ENCODE measurements around the gene RNH1. TPM values are rescaled to one million over a fixed set of nuclear protein-coding genes. Genes with fewer than 3 reads are reported as not detected.

The RNH1 gene
- total and polyA plus RNA-seq, 10 of the 15 experiments (the other 5 are each of a cell fraction or from before 2014, with no cell fraction given), result 2.3 to 162 (median 72.1) TPM

DNA sequence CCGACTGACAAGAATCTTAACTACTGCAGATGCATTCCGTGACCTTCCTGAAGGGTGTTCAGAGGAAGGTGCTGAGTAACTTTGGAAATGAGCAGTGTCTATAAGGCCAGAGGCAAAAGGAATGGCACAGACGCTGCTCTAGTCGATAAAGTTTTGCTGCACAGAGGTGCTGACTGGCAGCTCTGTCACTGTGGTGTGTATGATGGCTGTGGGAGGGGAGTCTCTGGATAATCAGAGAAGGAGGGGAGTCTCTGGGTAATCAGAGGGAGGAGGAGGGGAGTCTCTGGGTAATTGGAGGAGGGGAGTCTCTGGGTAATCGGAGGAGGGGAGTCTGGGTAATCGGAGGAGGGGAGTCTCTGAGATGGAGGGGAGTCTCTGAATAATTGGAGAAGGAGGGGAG is 38.5 kb downstream of the RNH1 start (continued):
- TF ChIP-seq, protein P1, sequence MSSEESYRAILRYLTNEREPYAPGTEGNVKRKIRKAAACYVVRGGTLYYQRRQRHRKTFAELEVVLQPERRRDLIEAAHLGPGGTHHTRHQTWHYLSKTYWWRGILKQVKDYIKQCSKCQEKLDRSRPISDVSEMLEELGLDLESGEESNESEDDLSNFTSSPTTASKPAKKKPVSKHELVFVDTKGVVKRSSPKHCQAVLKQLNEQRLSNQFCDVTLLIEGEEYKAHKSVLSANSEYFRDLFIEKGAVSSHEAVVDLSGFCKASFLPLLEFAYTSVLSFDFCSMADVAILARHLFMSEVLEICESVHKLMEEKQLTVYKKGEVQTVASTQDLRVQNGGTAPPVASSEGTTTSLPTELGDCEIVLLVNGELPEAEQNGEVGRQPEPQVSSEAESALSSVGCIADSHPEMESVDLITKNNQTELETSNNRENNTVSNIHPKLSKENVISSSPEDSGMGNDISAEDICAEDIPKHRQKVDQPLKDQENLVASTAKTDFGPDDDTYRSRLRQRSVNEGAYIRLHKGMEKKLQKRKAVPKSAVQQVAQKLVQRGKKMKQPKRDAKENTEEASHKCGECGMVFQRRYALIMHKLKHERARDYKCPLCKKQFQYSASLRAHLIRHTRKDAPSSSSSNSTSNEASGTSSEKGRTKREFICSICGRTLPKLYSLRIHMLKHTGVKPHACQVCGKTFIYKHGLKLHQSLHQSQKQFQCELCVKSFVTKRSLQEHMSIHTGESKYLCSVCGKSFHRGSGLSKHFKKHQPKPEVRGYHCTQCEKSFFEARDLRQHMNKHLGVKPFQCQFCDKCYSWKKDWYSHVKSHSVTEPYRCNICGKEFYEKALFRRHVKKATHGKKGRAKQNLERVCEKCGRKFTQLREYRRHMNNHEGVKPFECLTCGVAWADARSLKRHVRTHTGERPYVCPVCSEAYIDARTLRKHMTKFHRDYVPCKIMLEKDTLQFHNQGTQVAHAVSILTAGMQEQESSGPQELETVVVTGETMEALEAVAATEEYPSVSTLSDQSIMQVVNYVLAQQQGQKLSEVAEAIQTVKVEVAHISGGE (CRISPR knock-in tag; IDR thresholded peaks at IDR 0.05), result no peak
- no peak for TF ChIP-seq NR2C1 (IDR thresholded peaks at IDR 0.05)
- TF ChIP-seq RAD21 (IDR thresholded peaks at IDR 0.05; ENCODE audit: insufficient read depth, low read depth, low read length), result no peak
- no peak for TF ChIP-seq POLR2AphosphoS2 (IDR thresholded peaks at IDR 0.05; ENCODE audit: low read depth, low read length)

DNA sequence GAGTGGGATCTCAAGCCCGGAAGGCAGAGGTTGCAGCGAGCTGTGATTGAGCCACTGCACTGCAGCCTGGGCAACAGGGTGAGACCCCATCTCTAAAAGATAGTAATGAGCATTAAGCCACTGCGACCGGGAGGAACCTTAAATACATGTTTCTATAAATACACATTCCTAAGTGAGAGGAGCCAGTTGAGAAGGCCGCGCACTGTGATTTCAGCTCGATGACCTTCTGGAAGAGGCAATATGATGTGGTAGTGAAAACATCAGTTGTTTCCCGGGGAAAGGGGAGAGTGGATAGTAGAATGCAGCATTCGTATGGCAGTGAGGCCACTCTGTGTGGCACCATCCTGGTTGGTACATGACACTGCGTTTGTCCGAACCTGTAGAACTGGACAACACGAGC is 39.0 kb downstream of the RNH1 start:
- RAD21 ChIA-PET (ENCODE audit: unreplicated experiment), result no interaction called here
- no peak for ATAC-seq

More for the DNA sequence above, 39.0 kb downstream of the RNH1 start:
- Histone ChIP-seq H3K27me3 (replicated peaks in 1 of 2; ENCODE audit: control insufficient read depth in 2 of 2, insufficient read depth in 2 of 2, low read length in 1 of 2) (no peaks in the 10 kb centered on the region), H3K4me2 (ENCODE audit: control insufficient read depth, insufficient read depth) (no peak overlapping the region), H3K36me3 (ENCODE audit: control insufficient read depth in 2 of 2, insufficient read depth in 2 of 2, low read length in 1 of 2) (no peaks in the 10 kb centered on the region), H3K9ac (ENCODE audit: control insufficient read depth, insufficient read depth, low read length) (no peak overlapping the region), H3K4me3 (no peak overlapping the region), H3K79me2 (ENCODE audit: control insufficient read depth, insufficient read depth, low read length) (no peaks in the 10 kb centered on the region), H2AFZ (ENCODE audit: control insufficient read depth, low read depth, low read length) (no peak overlapping the region), H3K4me1 (ENCODE audit: control insufficient read depth, insufficient read depth, low read length) (no peaks in the 10 kb centered on the region), H3K9me3 (replicated peaks; ENCODE audit: control insufficient read depth, insufficient read depth, low read length) (no peaks in the 10 kb centered on the region), H4K20me1 (ENCODE audit: control insufficient read depth, insufficient read depth) (no peaks in the 10 kb centered on the region), H3K27ac (ENCODE audit: control insufficient read depth, insufficient read depth) (no peak overlapping the region)
- CTCF ChIA-PET, result no interaction called here
- intact Hi-C loops (cut with micrococcal nuclease; ENCODE audit: unreplicated experiment) (no loop called here), in situ Hi-C loops (cut with MboI) (no loop called here)
- POLR2A ChIA-PET, result no interaction called here
- DNase-seq (ENCODE audit: low read depth, low spot score) (no peak), FAIRE-seq (no peak)
- WGBS (ENCODE audit: insufficient coverage, insufficient replicate concordance, low lambda C conversion rate, missing lambda C conversion rate), result 79% methylated on average over 12 of the region's 12 CpGs
- SMC1A ChIA-PET (ENCODE audit: uncharacterized antibody, unreplicated experiment), result no interaction called here
- TF ChIP-seq PAX5 (IDR thresholded peaks at IDR 0.05; ENCODE audit: borderline replicate concordance, low read depth, low read length), result no peak
- TF ChIP-seq HCFC1 (IDR thresholded peaks at IDR 0.05; ENCODE audit: low read length), result no peak
- no peak for TF ChIP-seq MAX (IDR thresholded peaks at IDR 0.05; ENCODE audit: low read depth, low read length)
- no peak for TF ChIP-seq KAT2A (conservative IDR thresholded peaks at IDR 0.05; ENCODE audit: control insufficient read depth, low read depth, low read length)
- no peak for TF ChIP-seq ZBTB33 (IDR thresholded peaks at IDR 0.05)
- TF ChIP-seq GABPA (IDR thresholded peaks at IDR 0.05; ENCODE audit: low read depth), result no peak
- BruUV-seq (replicated peaks), result no TSS peak
